Measurements from ENCODE around the gene TEAD1. TPM values are rescaled to one million over a fixed set of nuclear protein-coding genes. Genes with fewer than 3 reads are reported as not detected.
A peak's percentile ranks its signal among the peaks of the same experiment; 100 is the strongest.

TEAD1 gene
- total RNA-seq, 1 donor from 2014 or later = 17.6 TPM

DNA sequence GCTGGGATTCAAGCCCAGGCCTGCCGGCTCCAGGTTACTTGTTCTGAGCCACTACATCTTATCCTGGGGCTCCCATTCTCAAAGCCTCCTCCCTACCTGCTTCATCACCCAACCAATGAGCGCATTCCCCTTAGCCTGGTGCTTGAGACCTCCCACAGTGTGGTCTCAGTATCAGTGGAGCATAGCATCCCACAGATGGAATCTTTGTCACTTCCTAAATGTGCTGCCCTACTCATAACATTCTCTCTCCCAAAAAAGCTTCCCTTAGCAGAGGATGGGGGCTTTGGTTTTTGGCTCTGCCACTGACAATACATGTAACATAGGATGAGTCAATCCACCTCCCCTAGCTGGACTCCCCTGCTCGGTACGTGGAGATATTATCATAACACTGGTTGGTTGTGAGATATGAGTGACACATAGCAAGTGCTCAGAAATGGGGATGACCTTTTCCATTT lies 28.8 kb downstream of the TEAD1 start:
- TF ChIP-seq CTCF (IDR thresholded peaks at IDR 0.05; ENCODE audit: insufficient read depth, low read length, severe bottlenecking) = no peak
- H3K27me3 ChIP-seq (ENCODE audit: control insufficient read depth, insufficient read depth, low read length) = no peaks in the 10 kb centered on the region
- no peak overlapping the region for H3K4me3 ChIP-seq (ENCODE audit: low read depth, low read length)
- FAIRE-seq = no peak
- H3K36me3 ChIP-seq (ENCODE audit: control insufficient read depth, insufficient read depth, low read length) = no peaks in the 10 kb centered on the region
- DNase-seq (ENCODE audit: low read depth) = no peak

DNA sequence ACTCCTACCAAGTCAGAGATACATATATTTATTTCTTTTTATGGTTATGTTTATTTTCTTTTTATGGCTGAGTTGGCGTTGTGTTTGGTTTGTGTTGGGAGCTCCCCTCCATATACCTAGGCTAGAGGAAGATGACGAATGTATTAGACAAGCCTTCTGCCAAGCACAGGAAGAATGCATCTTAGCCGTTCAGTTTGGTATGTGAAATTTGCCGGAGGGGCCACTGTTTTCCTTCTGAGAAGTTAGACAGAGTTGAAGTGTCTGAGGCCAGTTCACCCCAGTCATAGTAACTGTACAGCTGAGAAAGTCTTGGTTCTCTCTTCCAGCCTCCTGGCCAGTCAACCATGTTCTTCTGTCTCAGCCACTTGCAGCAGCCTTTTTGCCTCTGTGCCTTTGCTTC lies 29.8 kb downstream of the TEAD1 start:
- H3K36me3 ChIP-seq (ENCODE audit: control insufficient read depth, insufficient read depth, low read length) = no peaks in the 10 kb centered on the region
- H3K4me3 ChIP-seq (ENCODE audit: low read depth, low read length) = no peak overlapping the region
- DNase-seq (ENCODE audit: low read depth) (peak; percentile 57), FAIRE-seq (no peak)
- H3K27me3 ChIP-seq (ENCODE audit: control insufficient read depth, insufficient read depth, low read length) = no peaks in the 10 kb centered on the region
- no peak for TF ChIP-seq CTCF (IDR thresholded peaks at IDR 0.05; ENCODE audit: insufficient read depth, low read length, severe bottlenecking)

DNA sequence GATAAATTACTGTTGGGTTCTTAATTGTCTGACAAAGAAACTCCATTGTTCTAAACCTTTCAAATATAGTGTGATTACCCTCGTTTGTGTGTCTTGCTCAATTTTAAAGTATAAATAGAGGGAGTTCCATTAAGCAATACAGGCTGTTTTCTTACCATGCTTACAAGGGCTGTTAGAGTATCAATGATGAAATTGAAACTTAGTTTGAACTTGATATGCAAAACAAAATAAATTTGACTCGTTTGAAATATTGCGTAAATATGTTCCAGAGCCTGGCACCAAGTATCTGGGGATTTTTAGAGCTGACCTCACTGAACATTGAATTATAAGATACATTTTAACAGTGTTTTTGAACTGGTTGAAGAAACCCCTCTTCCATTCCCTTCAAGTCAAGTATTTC lies 31.7 kb downstream of the TEAD1 start:
- FAIRE-seq = no peak
- no peaks in the 10 kb centered on the region for H3K27me3 ChIP-seq (ENCODE audit: control insufficient read depth, insufficient read depth, low read length)
- no peaks in the 10 kb centered on the region for H3K36me3 ChIP-seq (ENCODE audit: control insufficient read depth, insufficient read depth, low read length)
- no peak for TF ChIP-seq CTCF (IDR thresholded peaks at IDR 0.05; ENCODE audit: insufficient read depth, low read length, severe bottlenecking)
- DNase-seq (ENCODE audit: low read depth) = no peak
- no peak overlapping the region for H3K4me3 ChIP-seq (ENCODE audit: low read depth, low read length)

DNA sequence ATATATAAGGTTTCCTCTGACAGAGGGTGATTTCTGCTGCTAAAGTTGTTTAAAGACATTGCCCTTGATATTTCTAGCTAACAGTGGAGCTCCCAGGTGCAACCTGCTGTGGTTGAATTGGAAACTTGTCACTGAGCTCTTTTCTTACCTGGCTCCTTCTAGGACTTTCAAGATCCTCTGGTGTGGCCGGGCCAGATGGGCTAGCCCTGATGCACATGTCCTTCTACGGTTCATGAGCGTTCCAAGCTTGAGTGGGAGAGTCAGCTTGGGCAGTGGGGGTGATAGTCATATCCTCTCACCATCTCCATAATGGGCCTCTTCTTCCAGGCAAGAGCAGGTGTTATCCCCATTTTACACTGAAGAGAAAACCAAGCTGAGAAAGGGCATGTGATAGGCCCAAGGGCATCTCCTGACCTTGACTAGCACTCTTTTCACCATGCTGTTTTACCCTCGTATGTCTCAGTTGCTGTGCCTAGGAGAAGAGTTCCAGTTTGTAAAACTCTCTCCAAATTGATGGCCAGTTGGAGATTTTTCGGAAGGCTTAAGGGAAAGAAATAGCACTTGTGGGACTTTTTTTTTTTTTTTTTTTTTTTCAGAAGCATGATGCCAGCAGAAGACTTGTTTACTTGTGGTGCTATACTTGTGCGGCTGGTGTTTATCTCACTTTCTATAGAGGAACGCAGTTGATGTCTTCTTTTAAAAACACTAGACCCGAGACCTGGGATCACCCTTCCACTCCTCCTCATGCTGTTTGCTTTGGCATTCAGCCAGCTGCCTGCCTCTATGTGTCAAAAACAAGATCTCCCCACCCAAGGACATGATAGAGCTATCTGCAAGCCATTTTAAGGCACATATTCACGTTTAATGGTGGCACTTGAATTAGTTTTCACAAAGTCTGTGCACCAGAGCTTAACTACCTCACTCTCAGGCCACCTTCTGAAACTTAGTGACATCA lies 32.6 kb downstream of the TEAD1 start:
- H3K36me3 ChIP-seq (ENCODE audit: control insufficient read depth, insufficient read depth, low read length) = no peaks in the 10 kb centered on the region
- no peak for TF ChIP-seq CTCF (IDR thresholded peaks at IDR 0.05; ENCODE audit: insufficient read depth, low read length, severe bottlenecking)
- DNase-seq (ENCODE audit: low read depth) = peak; percentile 44
- FAIRE-seq = no peak
- H3K27me3 ChIP-seq (ENCODE audit: control insufficient read depth, insufficient read depth, low read length) = no peaks in the 10 kb centered on the region
- no peak overlapping the region for H3K4me3 ChIP-seq (ENCODE audit: low read depth, low read length)

GRCh38 chr11:12707500-12707880 lies 33.3 kb downstream of the TEAD1 start:
- FAIRE-seq = no peak

More at GRCh38 chr11:12707500-12707880, 33.3 kb downstream of the TEAD1 start:
- Histone ChIP-seq H3K36me3 (ENCODE audit: control insufficient read depth, insufficient read depth, low read length) (no peaks in the 10 kb centered on the region), H3K27me3 (ENCODE audit: control insufficient read depth, insufficient read depth, low read length) (no peaks in the 10 kb centered on the region), H3K4me3 (ENCODE audit: low read depth, low read length) (no peak overlapping the region)
- DNase-seq (ENCODE audit: low read depth) = no peak
- TF ChIP-seq CTCF (IDR thresholded peaks at IDR 0.05; ENCODE audit: insufficient read depth, low read length, severe bottlenecking) = no peak

Measured in bronchial epithelial cell (primary cell).